GM19468 (cell line): ENCODE results near the gene PCP4L1.

Experiments
- ATAC-seq: cut with Tn5 transposase; IDR thresholded peaks from one replicate; pipeline ENCODE4 v1.9.1; 2021; ENCODE audit warnings: mild to moderate bottlenecking, moderate library complexity, moderate number of reproducible peaks; ENCODE audit not compliant: unreplicated experiment; ENCODE audit errors: extremely low read depth

Gene PCP4L1

GRCh38 chr1:161261261-161262235 is 3.0 kb downstream of the PCP4L1 start:
- no peak for ATAC-seq

GRCh38 chr1:161265305-161265704 is 6.8 kb downstream of the PCP4L1 start:
- ATAC-seq, result no peak

GRCh38 chr1:161266202-161266601 is 7.7 kb downstream of the PCP4L1 start:
- ATAC-seq, result no peak

GRCh38 chr1:161266836-161267235 is 8.3 kb downstream of the PCP4L1 start:
- ATAC-seq, result no peak

- ATAC-seq, result no peak
Observed at GRCh38 chr1:161267321-161267720, 8.8 kb downstream of the PCP4L1 start.

GRCh38 chr1:161273402-161273801 is 14.9 kb downstream of the PCP4L1 start:
- no peak for ATAC-seq

- no peak for ATAC-seq
Observed at GRCh38 chr1:161274874-161275273, 16.3 kb downstream of the PCP4L1 start.

- no peak for ATAC-seq
Observed at GRCh38 chr1:161282991-161283390, 24.4 kb downstream of the PCP4L1 start.

- no peak for ATAC-seq
Observed at GRCh38 chr1:161285113-161285512, 26.6 kb downstream of the PCP4L1 start.

GRCh38 chr1:161285521-161285920 is 27.0 kb downstream of the PCP4L1 start:
- no peak for ATAC-seq

GRCh38 chr1:161287482-161288054 is 29.0 kb downstream of the PCP4L1 start:
- ATAC-seq, result no peak

- ATAC-seq, result no peak
Observed at GRCh38 chr1:161290779-161291178, 32.2 kb downstream of the PCP4L1 start.

- no peak for ATAC-seq
Observed at GRCh38 chr1:161297415-161297814, 38.9 kb downstream of the PCP4L1 start.

GRCh38 chr1:161298116-161298515 is 39.6 kb downstream of the PCP4L1 start:
- no peak for ATAC-seq

- ATAC-seq, result no peak
Observed at GRCh38 chr1:161299347-161299746, 40.8 kb downstream of the PCP4L1 start.

- ATAC-seq, result no peak
Observed at GRCh38 chr1:161300478-161300877, 41.9 kb downstream of the PCP4L1 start.

GRCh38 chr1:161304927-161305866 is 46.7 kb downstream of the PCP4L1 start:
- ATAC-seq, result no peak

GRCh38 chr1:161305867-161306519 is 47.4 kb downstream of the PCP4L1 start:
- no peak for ATAC-seq

- no peak for ATAC-seq
Observed at GRCh38 chr1:161307230-161307768, 48.8 kb downstream of the PCP4L1 start.
